RKO (cell line): Measurements from ENCODE around the gene SSH2.
"Not testable (repeated sequence)": the region's sequence is repeated elsewhere in the genome, so short reads cannot be mapped to it uniquely, and the experiment has no call there.

Source experiments
- DNase-seq: peaks from one replicate; pipeline ENCODE4 v3.0.0-alpha.2; 2016; ENCODE audit warnings: low spot score

The SSH2 gene

GRCh38 chr17:29880031-29880430, 50.0 kb downstream of the SSH2 start:
- no peak for DNase-seq

- DNase-seq = peak; percentile 21
Measured at GRCh38 chr17:29874931-29875596, 55.0 kb downstream of the SSH2 start.

GRCh38 chr17:29874358-29874757, 55.7 kb downstream of the SSH2 start:
- DNase-seq = not testable (repeated sequence)

GRCh38 chr17:29873476-29873875, 56.6 kb downstream of the SSH2 start:
- no peak for DNase-seq

GRCh38 chr17:29870836-29871465, 59.1 kb downstream of the SSH2 start:
- DNase-seq = no peak

GRCh38 chr17:29867643-29868181, 62.3 kb downstream of the SSH2 start:
- DNase-seq = no peak

- DNase-seq = no peak
Measured at GRCh38 chr17:29866746-29867404, 63.2 kb downstream of the SSH2 start.

GRCh38 chr17:29864615-29865014, 65.4 kb downstream of the SSH2 start:
- DNase-seq = no peak

GRCh38 chr17:29864123-29864522, 65.9 kb downstream of the SSH2 start:
- not testable (repeated sequence) for DNase-seq

- DNase-seq = no peak
Measured at GRCh38 chr17:29862951-29863350, 67.1 kb downstream of the SSH2 start.

- no peak for DNase-seq
Measured at GRCh38 chr17:29862127-29862526, 67.9 kb downstream of the SSH2 start.

GRCh38 chr17:29859445-29859844, 70.6 kb downstream of the SSH2 start:
- DNase-seq = not testable (repeated sequence)

- no peak for DNase-seq
Measured at GRCh38 chr17:29857823-29858222, 72.2 kb downstream of the SSH2 start.

GRCh38 chr17:29857105-29857504, 72.9 kb downstream of the SSH2 start:
- not testable (repeated sequence) for DNase-seq

GRCh38 chr17:29855686-29856085, 74.3 kb downstream of the SSH2 start:
- no peak for DNase-seq

- DNase-seq = no peak
Measured at GRCh38 chr17:29848737-29849136, 81.3 kb downstream of the SSH2 start.

- no peak for DNase-seq
Measured at GRCh38 chr17:29847527-29848400, 82.3 kb downstream of the SSH2 start.

GRCh38 chr17:29847118-29847517, 82.9 kb downstream of the SSH2 start:
- DNase-seq = no peak

- DNase-seq = no peak
Measured at GRCh38 chr17:29846298-29846697, 83.7 kb downstream of the SSH2 start.

- no peak for DNase-seq
Measured at GRCh38 chr17:29844339-29845048, 85.5 kb downstream of the SSH2 start.

- DNase-seq = peak; percentile 18
Measured at GRCh38 chr17:29840884-29841283, 89.1 kb downstream of the SSH2 start.
